ENCODE results near the gene CAND1.
A peak's percentile ranks its signal among the peaks of the same experiment; 100 is the strongest.

Gene CAND1

GRCh38 chr12:67263471-67263870, 5.7 kb upstream of the CAND1 start:
- no peak overlapping the region for H3K9ac ChIP-seq (ENCODE audit: low read depth, low read length)
- no peaks in the 10 kb centered on the region for H3K4me1 ChIP-seq (ENCODE audit: control insufficient read depth, insufficient read depth, low read length)
- no peak overlapping the region for H3K4me3 ChIP-seq (ENCODE audit: low read depth, low read length)
- no peaks in the 10 kb centered on the region for H3K27me3 ChIP-seq (ENCODE audit: control insufficient read depth, insufficient read depth, low read length)
- H3K9me3 ChIP-seq (ENCODE audit: control insufficient read depth, insufficient read depth, low read length): no peaks in the 10 kb centered on the region
- no peaks in the 10 kb centered on the region for H3K36me3 ChIP-seq (ENCODE audit: control insufficient read depth, insufficient read depth, low read length)

DNA sequence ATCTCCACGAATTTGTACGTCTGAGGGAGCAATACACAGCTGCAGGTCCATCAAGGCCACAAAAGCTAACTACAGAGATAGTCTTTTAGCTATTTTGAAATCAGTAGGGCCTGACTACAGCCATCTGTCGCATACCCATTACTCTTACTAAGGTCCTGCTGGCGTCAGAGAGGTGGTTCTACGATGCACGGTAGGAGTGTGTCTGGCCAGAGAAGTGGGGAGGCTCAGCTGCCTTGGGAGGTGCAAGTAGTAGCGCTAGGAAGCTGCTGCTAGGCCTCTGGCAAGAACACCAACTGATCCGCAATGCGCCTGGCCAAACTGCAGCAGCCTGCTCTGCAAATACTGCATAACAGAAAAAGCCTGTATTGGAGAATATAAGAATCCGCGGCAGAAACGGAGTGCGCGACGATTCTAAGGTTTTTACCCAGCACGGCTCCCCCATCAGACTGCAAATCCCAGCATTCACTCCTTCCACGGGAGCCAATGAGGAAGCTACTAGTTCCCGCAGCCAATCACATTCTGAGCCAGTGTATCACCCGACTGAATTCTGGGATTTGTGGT, 743 bp upstream of the CAND1 start:
- no peaks in the 10 kb centered on the region for H3K36me3 ChIP-seq (ENCODE audit: control insufficient read depth, insufficient read depth, low read length)
- H3K4me3 ChIP-seq (ENCODE audit: low read depth, low read length): peak overlapping the region; percentile 92
- peaks cover 5% of the 10 kb centered on the region for H3K4me1 ChIP-seq (ENCODE audit: control insufficient read depth, insufficient read depth, low read length)
- H3K27me3 ChIP-seq (ENCODE audit: control insufficient read depth, insufficient read depth, low read length): no peaks in the 10 kb centered on the region
- H3K9ac ChIP-seq (ENCODE audit: low read depth, low read length): peak overlapping the region; percentile 84
- H3K9me3 ChIP-seq (ENCODE audit: control insufficient read depth, insufficient read depth, low read length): no peaks in the 10 kb centered on the region

- Histone ChIP-seq H3K27me3 (ENCODE audit: control insufficient read depth, insufficient read depth, low read length) (no peaks in the 10 kb centered on the region), H3K4me1 (ENCODE audit: control insufficient read depth, insufficient read depth, low read length) (peaks cover 5% of the 10 kb centered on the region), H3K9me3 (ENCODE audit: control insufficient read depth, insufficient read depth, low read length) (no peaks in the 10 kb centered on the region), H3K36me3 (ENCODE audit: control insufficient read depth, insufficient read depth, low read length) (no peaks in the 10 kb centered on the region), H3K9ac (ENCODE audit: low read depth, low read length) (peak overlapping the region; percentile 62), H3K4me3 (ENCODE audit: low read depth, low read length) (peak overlapping the region; percentile 92)
Measured at GRCh38 chr12:67269633-67270573, 745 bp downstream of the CAND1 start.

GRCh38 chr12:67270622-67271021, 1.5 kb downstream of the CAND1 start:
- H3K9ac ChIP-seq (ENCODE audit: low read depth, low read length): peak overlapping the region; percentile 62
- peaks cover 6% of the 10 kb centered on the region for H3K4me1 ChIP-seq (ENCODE audit: control insufficient read depth, insufficient read depth, low read length)
- no peaks in the 10 kb centered on the region for H3K9me3 ChIP-seq (ENCODE audit: control insufficient read depth, insufficient read depth, low read length)
- H3K36me3 ChIP-seq (ENCODE audit: control insufficient read depth, insufficient read depth, low read length): no peaks in the 10 kb centered on the region
- peak overlapping the region; percentile 92 for H3K4me3 ChIP-seq (ENCODE audit: low read depth, low read length)
- H3K27me3 ChIP-seq (ENCODE audit: control insufficient read depth, insufficient read depth, low read length): no peaks in the 10 kb centered on the region

DNA sequence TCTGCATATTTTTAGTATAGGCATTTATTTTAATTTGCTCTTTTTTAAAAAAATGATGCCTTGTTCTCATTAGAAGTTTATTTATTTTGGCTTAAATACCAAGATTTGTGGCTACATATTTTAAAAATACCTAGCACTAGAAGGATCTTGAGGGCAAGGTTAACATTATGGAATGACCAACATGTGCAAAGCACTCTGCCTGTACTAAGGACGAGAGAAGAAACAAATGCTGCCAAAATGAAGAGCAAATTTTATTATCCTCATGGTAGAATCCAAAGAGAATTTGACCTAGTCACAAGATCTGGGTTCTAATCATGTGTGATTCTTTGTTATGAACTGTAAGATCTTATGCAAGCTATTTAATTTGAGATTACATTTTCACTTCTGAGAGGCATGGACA, 2.8 kb downstream of the CAND1 start:
- no peaks in the 10 kb centered on the region for H3K36me3 ChIP-seq (ENCODE audit: control insufficient read depth, insufficient read depth, low read length)
- H3K9me3 ChIP-seq (ENCODE audit: control insufficient read depth, insufficient read depth, low read length): no peaks in the 10 kb centered on the region
- H3K9ac ChIP-seq (ENCODE audit: low read depth, low read length): no peak overlapping the region
- no peaks in the 10 kb centered on the region for H3K27me3 ChIP-seq (ENCODE audit: control insufficient read depth, insufficient read depth, low read length)
- peaks cover 8% of the 10 kb centered on the region for H3K4me1 ChIP-seq (ENCODE audit: control insufficient read depth, insufficient read depth, low read length)
- no peak overlapping the region for H3K4me3 ChIP-seq (ENCODE audit: low read depth, low read length)

DNA sequence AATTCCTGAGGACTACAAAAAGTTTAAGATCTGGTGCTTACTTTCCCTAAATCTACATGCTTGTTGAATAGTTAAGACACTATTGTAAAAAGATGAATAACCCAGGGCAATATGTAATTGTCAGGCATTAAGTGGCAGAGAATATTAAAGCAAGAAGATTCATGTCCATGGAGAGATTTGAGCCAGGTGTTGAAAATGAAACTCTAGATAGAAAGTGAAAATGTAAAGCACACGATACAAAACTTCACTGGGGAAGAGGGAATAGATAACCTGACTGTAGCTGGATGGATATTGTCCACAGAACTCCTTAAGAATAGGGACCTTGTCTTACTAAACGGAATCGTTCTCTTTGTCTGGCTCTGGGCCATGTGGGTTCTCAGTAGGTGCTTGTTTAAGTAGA, 5.0 kb downstream of the CAND1 start:
- no peak overlapping the region for H3K4me3 ChIP-seq (ENCODE audit: low read depth, low read length)
- H3K9ac ChIP-seq (ENCODE audit: low read depth, low read length): no peak overlapping the region
- no peaks in the 10 kb centered on the region for H3K9me3 ChIP-seq (ENCODE audit: control insufficient read depth, insufficient read depth, low read length)
- no peaks in the 10 kb centered on the region for H3K27me3 ChIP-seq (ENCODE audit: control insufficient read depth, insufficient read depth, low read length)
- H3K4me1 ChIP-seq (ENCODE audit: control insufficient read depth, insufficient read depth, low read length): peaks cover 8% of the 10 kb centered on the region
- no peaks in the 10 kb centered on the region for H3K36me3 ChIP-seq (ENCODE audit: control insufficient read depth, insufficient read depth, low read length)

DNA sequence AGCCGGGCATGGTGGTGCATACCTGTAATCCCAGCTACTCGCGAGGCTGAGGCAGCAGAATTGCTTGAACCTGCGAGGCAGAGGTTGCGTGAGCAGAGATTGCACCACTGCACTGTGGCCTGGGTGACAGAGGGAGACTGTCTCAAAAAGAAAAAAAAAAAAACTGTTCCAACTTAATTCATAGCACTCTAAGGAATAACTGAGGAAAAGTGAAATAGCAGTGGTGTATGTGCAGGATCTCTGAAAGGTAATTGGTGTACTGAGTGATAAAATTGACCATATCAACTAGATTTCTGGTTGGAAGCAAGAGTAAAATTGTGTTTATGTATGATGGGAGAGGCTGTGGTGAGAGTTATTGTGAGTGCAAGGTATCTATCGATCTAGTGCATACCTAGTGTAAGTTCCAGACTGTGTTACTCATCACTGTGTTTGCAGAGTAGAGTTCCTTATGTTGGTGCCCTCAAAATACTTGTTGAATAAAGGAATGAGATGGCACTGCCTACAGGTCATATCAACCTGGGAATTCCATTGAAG, 6.3 kb downstream of the CAND1 start:
- no peaks in the 10 kb centered on the region for H3K9me3 ChIP-seq (ENCODE audit: control insufficient read depth, insufficient read depth, low read length)
- H3K36me3 ChIP-seq (ENCODE audit: control insufficient read depth, insufficient read depth, low read length): no peaks in the 10 kb centered on the region
- no peak overlapping the region for H3K4me3 ChIP-seq (ENCODE audit: low read depth, low read length)
- H3K27me3 ChIP-seq (ENCODE audit: control insufficient read depth, insufficient read depth, low read length): no peaks in the 10 kb centered on the region
- no peak overlapping the region for H3K9ac ChIP-seq (ENCODE audit: low read depth, low read length)
- H3K4me1 ChIP-seq (ENCODE audit: control insufficient read depth, insufficient read depth, low read length): peaks cover 8% of the 10 kb centered on the region

- no peaks in the 10 kb centered on the region for H3K9me3 ChIP-seq (ENCODE audit: control insufficient read depth, insufficient read depth, low read length)
- H3K36me3 ChIP-seq (ENCODE audit: control insufficient read depth, insufficient read depth, low read length): no peaks in the 10 kb centered on the region
- H3K4me1 ChIP-seq (ENCODE audit: control insufficient read depth, insufficient read depth, low read length): peaks cover 5% of the 10 kb centered on the region
- H3K4me3 ChIP-seq (ENCODE audit: low read depth, low read length): no peak overlapping the region
- H3K27me3 ChIP-seq (ENCODE audit: control insufficient read depth, insufficient read depth, low read length): no peaks in the 10 kb centered on the region
- H3K9ac ChIP-seq (ENCODE audit: low read depth, low read length): no peak overlapping the region
Measured at GRCh38 chr12:67276421-67276820, 7.3 kb downstream of the CAND1 start.

GRCh38 chr12:67279637-67280036, 10.5 kb downstream of the CAND1 start:
- Histone ChIP-seq H3K4me1 (ENCODE audit: control insufficient read depth, insufficient read depth, low read length) (peaks cover 3% of the 10 kb centered on the region), H3K27me3 (ENCODE audit: control insufficient read depth, insufficient read depth, low read length) (no peaks in the 10 kb centered on the region), H3K4me3 (ENCODE audit: low read depth, low read length) (no peak overlapping the region), H3K36me3 (ENCODE audit: control insufficient read depth, insufficient read depth, low read length) (no peaks in the 10 kb centered on the region), H3K9ac (ENCODE audit: low read depth, low read length) (no peak overlapping the region), H3K9me3 (ENCODE audit: control insufficient read depth, insufficient read depth, low read length) (no peaks in the 10 kb centered on the region)

GRCh38 chr12:67280088-67280487, 10.9 kb downstream of the CAND1 start:
- no peaks in the 10 kb centered on the region for H3K27me3 ChIP-seq (ENCODE audit: control insufficient read depth, insufficient read depth, low read length)
- H3K4me1 ChIP-seq (ENCODE audit: control insufficient read depth, insufficient read depth, low read length): peaks cover 3% of the 10 kb centered on the region
- no peak overlapping the region for H3K4me3 ChIP-seq (ENCODE audit: low read depth, low read length)
- H3K9ac ChIP-seq (ENCODE audit: low read depth, low read length): no peak overlapping the region
- no peaks in the 10 kb centered on the region for H3K9me3 ChIP-seq (ENCODE audit: control insufficient read depth, insufficient read depth, low read length)
- H3K36me3 ChIP-seq (ENCODE audit: control insufficient read depth, insufficient read depth, low read length): no peaks in the 10 kb centered on the region

DNA sequence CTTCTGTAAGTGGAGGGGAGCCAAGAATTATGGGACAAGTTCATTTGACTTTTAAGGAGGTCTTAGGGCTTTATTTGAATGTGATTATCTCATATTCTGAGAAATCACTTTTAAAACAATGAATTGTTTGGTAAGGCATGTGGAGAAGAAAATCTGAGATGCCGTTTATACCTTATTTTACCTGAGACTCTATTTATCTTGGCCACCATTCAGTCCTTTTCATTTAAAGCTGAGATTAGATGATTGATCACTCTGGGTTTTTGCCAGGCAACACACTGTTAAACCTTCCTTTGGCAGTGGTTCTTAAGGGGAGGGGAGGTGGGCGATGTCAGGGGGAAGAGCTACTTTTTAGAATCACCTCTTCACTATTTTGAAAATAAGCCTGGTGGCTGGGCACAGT, 11.4 kb downstream of the CAND1 start:
- H3K9ac ChIP-seq (ENCODE audit: low read depth, low read length): no peak overlapping the region
- H3K27me3 ChIP-seq (ENCODE audit: control insufficient read depth, insufficient read depth, low read length): no peaks in the 10 kb centered on the region
- peaks cover 2% of the 10 kb centered on the region for H3K4me1 ChIP-seq (ENCODE audit: control insufficient read depth, insufficient read depth, low read length)
- no peaks in the 10 kb centered on the region for H3K9me3 ChIP-seq (ENCODE audit: control insufficient read depth, insufficient read depth, low read length)
- no peaks in the 10 kb centered on the region for H3K36me3 ChIP-seq (ENCODE audit: control insufficient read depth, insufficient read depth, low read length)
- no peak overlapping the region for H3K4me3 ChIP-seq (ENCODE audit: low read depth, low read length)

DNA sequence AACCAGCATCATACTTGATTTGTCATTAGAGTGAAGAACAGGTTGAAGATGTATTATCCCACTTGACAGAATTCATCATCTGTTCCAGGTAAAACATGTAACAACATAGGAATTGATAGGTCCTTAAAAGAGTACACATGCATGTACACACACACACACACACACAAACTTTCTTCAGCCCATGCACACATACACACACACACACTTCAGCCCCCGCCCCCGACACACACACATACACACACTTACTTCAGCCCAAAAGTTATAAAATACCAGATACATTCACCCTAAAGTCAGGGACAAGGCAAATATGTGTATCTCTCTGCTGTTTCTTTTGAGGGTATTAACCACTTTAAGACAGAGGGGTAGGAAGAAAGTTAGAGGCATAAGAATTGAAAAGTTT, 15.4 kb downstream of the CAND1 start:
- H3K9me3 ChIP-seq (ENCODE audit: control insufficient read depth, insufficient read depth, low read length): no peaks in the 10 kb centered on the region
- H3K36me3 ChIP-seq (ENCODE audit: control insufficient read depth, insufficient read depth, low read length): no peaks in the 10 kb centered on the region
- H3K4me1 ChIP-seq (ENCODE audit: control insufficient read depth, insufficient read depth, low read length): no peaks in the 10 kb centered on the region
- no peak overlapping the region for H3K4me3 ChIP-seq (ENCODE audit: low read depth, low read length)
- H3K27me3 ChIP-seq (ENCODE audit: control insufficient read depth, insufficient read depth, low read length): no peaks in the 10 kb centered on the region
- no peak overlapping the region for H3K9ac ChIP-seq (ENCODE audit: low read depth, low read length)

All from iPS-15b (cell line).